Hepatocyte (in vitro differentiated cells): Measurements from ENCODE around the gene BMP6.

Experiments used
- CTCF ChIP-seq: fragments of 200-600 bp; sonication (generic); IDR thresholded peaks from 2 replicates; pipeline ENCODE4 v1.5.1; 2016; ENCODE audit warnings: antibody characterized with exemption, mild to moderate bottlenecking; ENCODE audit not compliant: poor library complexity
- EZH2 ChIP-seq: fragments of 200-600 bp; sonication (generic); IDR thresholded peaks from 2 replicates; pipeline ENCODE4 v1.6.1; 2016; ENCODE audit warnings: antibody characterized with exemption, mild to moderate bottlenecking, borderline replicate concordance

GRCh38 chr6:7776509-7776908, 50.6 kb downstream of the BMP6 start:
- TF ChIP-seq EZH2: no peak
- no peak for TF ChIP-seq CTCF
